Measurements from ENCODE around the gene PRKG1. TPM values are rescaled to one million over a fixed set of nuclear protein-coding genes. Genes with fewer than 3 reads are reported as not detected.

Gene PRKG1
- total RNA-seq, 1 donor from 2014 or later = 50.2 TPM

GRCh38 chr10:51765284-51765971, 691.1 kb downstream of the PRKG1 start:
- no peaks in the 10 kb centered on the region for H3K36me3 ChIP-seq
- DNase-seq (ENCODE audit: low spot score in 2 of 2) = no peak
- H3K4me1 ChIP-seq = peaks cover 0 to 4% of the 10 kb centered on the region in 2 donors
- peaks cover 0 to 10% of the 10 kb centered on the region in 2 donors for H3K9me3 ChIP-seq
- intact Hi-C loops (cut with DNase I) = no loop called here
- TF ChIP-seq CTCF (IDR thresholded peaks at IDR 0.05) = no peak
- no peak overlapping the region for H3K4me3 ChIP-seq
- no peak overlapping the region for H3K27ac ChIP-seq
- H3K27me3 ChIP-seq = no peaks in the 10 kb centered on the region

GRCh38 chr10:51766423-51767102, 692.3 kb downstream of the PRKG1 start:
- DNase-seq (ENCODE audit: low spot score in 2 of 2) = no peak
- H3K36me3 ChIP-seq = no peaks in the 10 kb centered on the region
- peaks cover 0 to 10% of the 10 kb centered on the region in 2 donors for H3K9me3 ChIP-seq
- TF ChIP-seq CTCF (IDR thresholded peaks at IDR 0.05) = no peak
- no peak overlapping the region for H3K27ac ChIP-seq
- intact Hi-C loops (cut with DNase I) = no loop called here
- H3K4me3 ChIP-seq = no peak overlapping the region
- no peaks in the 10 kb centered on the region for H3K27me3 ChIP-seq
- peaks cover 0 to 8% of the 10 kb centered on the region in 2 donors for H3K4me1 ChIP-seq

- no peak for DNase-seq (ENCODE audit: low spot score in 2 of 2)
- Histone ChIP-seq H3K27ac (no peak overlapping the region), H3K4me3 (no peak overlapping the region), H3K36me3 (no peaks in the 10 kb centered on the region), H3K4me1 (peaks cover 0 to 9% of the 10 kb centered on the region in 2 donors), H3K9me3 (peaks cover 0 to 10% of the 10 kb centered on the region in 2 donors), H3K27me3 (no peaks in the 10 kb centered on the region)
- intact Hi-C loops (cut with DNase I) = no loop called here
- TF ChIP-seq CTCF (IDR thresholded peaks at IDR 0.05) = no peak
Observed at GRCh38 chr10:51767103-51767763, 692.9 kb downstream of the PRKG1 start.

- DNase-seq (ENCODE audit: low spot score in 2 of 2) = no peak
- intact Hi-C loops (cut with DNase I) = no loop called here
- peak overlapping the region in 1 of 2 donors; percentile 1 for H3K27ac ChIP-seq
- H3K4me3 ChIP-seq = no peak overlapping the region
- peaks cover 0 to 15% of the 10 kb centered on the region in 2 donors for H3K4me1 ChIP-seq
- no peaks in the 10 kb centered on the region for H3K36me3 ChIP-seq
- H3K27me3 ChIP-seq = no peaks in the 10 kb centered on the region
- TF ChIP-seq CTCF (IDR thresholded peaks at IDR 0.05) = no peak
- peaks cover 0 to 10% of the 10 kb centered on the region in 2 donors for H3K9me3 ChIP-seq
Observed at GRCh38 chr10:51768886-51769465, 694.7 kb downstream of the PRKG1 start.

GRCh38 chr10:51770709-51771108, 696.4 kb downstream of the PRKG1 start:
- Histone ChIP-seq H3K4me1 (peaks cover 0 to 19% of the 10 kb centered on the region in 2 donors), H3K27me3 (no peaks in the 10 kb centered on the region), H3K27ac (no peak overlapping the region), H3K36me3 (no peaks in the 10 kb centered on the region), H3K9me3 (peaks cover 0 to 10% of the 10 kb centered on the region in 2 donors), H3K4me3 (no peak overlapping the region)
- no peak for TF ChIP-seq CTCF (IDR thresholded peaks at IDR 0.05)
- DNase-seq (ENCODE audit: low spot score in 2 of 2) = no peak
- intact Hi-C loops (cut with DNase I) = no loop called here
